Measurements from ENCODE around the gene SLC43A3.
"Not testable (repeated sequence)": the region's sequence is repeated elsewhere in the genome, so short reads cannot be mapped to it uniquely, and the experiment has no call there.

Gene SLC43A3

DNA sequence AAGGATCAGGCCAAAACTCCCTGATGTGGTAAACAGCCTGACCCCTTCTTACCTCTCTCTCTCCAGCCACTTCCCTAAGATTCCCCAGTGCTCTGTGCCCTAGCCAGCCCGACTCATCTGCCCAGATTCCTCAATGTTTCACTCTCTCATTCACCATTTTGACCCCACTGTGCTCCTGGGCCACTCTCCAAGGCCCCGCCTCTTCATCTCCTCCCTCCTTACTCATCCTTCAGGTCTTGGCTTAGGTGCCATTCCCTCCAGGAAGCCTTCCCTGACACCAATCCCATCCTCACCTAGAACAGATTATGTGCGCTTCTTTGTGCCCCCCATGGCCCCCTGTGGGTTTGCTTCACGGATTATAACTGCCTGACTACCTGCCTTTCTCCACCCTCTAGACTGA is 13.2 kb downstream of the SLC43A3 start:
- Histone ChIP-seq H3K27me3 (ENCODE audit: control insufficient read depth in 1 of 2, insufficient read depth in 2 of 2, low read length in 2 of 2) (no peaks in the 10 kb centered on the region), H3K27ac (ENCODE audit: low read depth, low read length) (no peak overlapping the region), H3K9me3 (ENCODE audit: low read length) (no peaks in the 10 kb centered on the region), H3K9ac (ENCODE audit: low read length) (no peak overlapping the region), H3K36me3 (ENCODE audit: insufficient read depth, low read length) (peaks cover 68% of the 10 kb centered on the region), H3K4me1 (ENCODE audit: insufficient read depth, low read length) (no peaks in the 10 kb centered on the region), H3K4me3 (ENCODE audit: low read depth in 1 of 2, low read length in 2 of 2) (no peak overlapping the region)

DNA sequence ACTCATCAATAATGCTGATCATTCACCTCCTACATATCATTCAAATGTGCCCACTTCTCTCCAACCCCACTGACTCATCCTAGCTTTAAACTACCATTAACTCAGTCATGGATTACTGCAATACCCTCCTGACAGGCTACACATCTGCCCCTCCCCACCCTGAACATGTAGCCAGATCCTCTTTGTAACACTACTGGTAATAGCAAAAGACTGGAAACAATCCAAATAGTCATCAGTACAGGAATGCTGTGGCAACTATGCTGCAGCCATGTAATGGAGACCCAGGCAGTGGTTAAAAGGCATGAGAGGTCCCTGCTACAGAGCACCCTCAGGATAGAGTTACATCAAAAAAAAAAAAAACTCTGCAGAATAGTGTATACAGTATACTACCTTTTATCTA is 16.6 kb downstream of the SLC43A3 start:
- no peak overlapping the region for H3K9ac ChIP-seq (ENCODE audit: low read length)
- no peak overlapping the region for H3K27ac ChIP-seq (ENCODE audit: low read depth, low read length)
- no peak overlapping the region for H3K4me3 ChIP-seq (ENCODE audit: low read depth in 1 of 2, low read length in 2 of 2)
- H3K27me3 ChIP-seq (ENCODE audit: control insufficient read depth in 1 of 2, insufficient read depth in 2 of 2, low read length in 2 of 2) = no peaks in the 10 kb centered on the region
- H3K4me1 ChIP-seq (ENCODE audit: insufficient read depth, low read length) = no peaks in the 10 kb centered on the region
- H3K9me3 ChIP-seq (ENCODE audit: low read length) = no peaks in the 10 kb centered on the region
- peaks cover 59% of the 10 kb centered on the region for H3K36me3 ChIP-seq (ENCODE audit: insufficient read depth, low read length)

DNA sequence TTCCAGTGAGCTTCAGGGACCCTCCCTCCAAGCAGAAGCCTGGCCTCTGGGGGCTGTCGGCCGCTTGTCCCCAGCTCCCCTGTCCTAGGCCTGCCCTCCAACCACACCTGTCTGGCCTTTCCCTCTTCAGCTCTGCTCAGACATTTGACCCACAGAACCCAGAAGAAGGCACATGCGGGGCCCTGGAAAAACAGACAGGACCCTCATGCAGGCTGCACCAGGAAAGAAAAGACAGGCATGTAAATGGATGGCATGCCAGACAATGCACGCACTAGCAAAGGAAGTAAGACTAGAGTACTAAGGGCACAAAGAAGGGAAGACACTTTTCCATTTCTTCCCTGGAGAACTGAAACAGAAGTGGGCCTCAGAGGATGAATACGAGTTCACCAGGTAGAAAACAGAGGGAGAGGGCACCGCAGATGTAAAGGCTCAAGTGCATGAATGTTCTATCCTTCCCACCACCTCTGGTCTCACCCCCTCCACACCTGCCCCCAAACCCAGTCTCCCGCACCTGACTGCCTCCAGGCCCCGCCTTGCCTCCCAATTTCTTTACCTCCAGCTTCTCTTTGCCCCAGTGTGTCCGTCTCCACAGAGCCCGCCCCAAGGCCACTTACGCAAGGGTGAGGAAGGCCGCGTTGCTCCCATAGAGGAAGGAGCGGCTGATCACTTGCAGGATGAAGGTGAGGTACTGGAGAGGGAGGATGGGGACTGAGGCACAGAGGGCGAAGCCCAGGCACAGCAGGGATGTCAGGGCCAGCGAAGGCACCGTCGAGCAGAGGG is 17.4 kb downstream of the SLC43A3 start:
- Histone ChIP-seq H3K4me3 (ENCODE audit: low read depth in 1 of 2, low read length in 2 of 2) (no peak overlapping the region), H3K9ac (ENCODE audit: low read length) (no peak overlapping the region), H3K36me3 (ENCODE audit: insufficient read depth, low read length) (peaks cover 51% of the 10 kb centered on the region), H3K27ac (ENCODE audit: low read depth, low read length) (no peak overlapping the region), H3K9me3 (ENCODE audit: low read length) (no peaks in the 10 kb centered on the region), H3K4me1 (ENCODE audit: insufficient read depth, low read length) (no peaks in the 10 kb centered on the region), H3K27me3 (ENCODE audit: control insufficient read depth in 1 of 2, insufficient read depth in 2 of 2, low read length in 2 of 2) (no peaks in the 10 kb centered on the region)

DNA sequence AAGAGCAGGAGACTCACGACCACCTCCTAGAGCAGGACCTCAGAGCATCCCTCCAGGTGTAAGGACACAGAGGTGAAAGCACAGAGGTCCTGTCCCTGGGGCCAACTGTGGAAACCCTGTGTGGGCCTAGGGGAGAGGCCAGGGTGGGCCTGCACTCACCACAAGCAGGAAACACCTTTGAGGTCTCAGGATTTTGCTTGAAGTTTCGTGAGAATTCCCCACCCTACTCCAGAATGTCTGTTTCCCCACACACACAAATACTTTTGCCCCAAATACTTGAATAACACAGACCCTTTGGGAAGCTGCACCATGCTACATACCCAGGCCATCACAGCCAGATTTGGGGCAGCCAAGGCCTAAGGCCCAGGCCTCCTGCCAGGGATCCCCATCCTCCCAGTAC is 18.1 kb downstream of the SLC43A3 start:
- Histone ChIP-seq H3K4me1 (ENCODE audit: insufficient read depth, low read length) (no peaks in the 10 kb centered on the region), H3K9me3 (ENCODE audit: low read length) (no peaks in the 10 kb centered on the region), H3K36me3 (ENCODE audit: insufficient read depth, low read length) (peaks cover 45% of the 10 kb centered on the region), H3K27me3 (ENCODE audit: control insufficient read depth in 1 of 2, insufficient read depth in 2 of 2, low read length in 2 of 2) (no peaks in the 10 kb centered on the region), H3K4me3 (ENCODE audit: low read depth in 1 of 2, low read length in 2 of 2) (no peak overlapping the region), H3K9ac (ENCODE audit: low read length) (no peak overlapping the region), H3K27ac (ENCODE audit: low read depth, low read length) (no peak overlapping the region)

DNA sequence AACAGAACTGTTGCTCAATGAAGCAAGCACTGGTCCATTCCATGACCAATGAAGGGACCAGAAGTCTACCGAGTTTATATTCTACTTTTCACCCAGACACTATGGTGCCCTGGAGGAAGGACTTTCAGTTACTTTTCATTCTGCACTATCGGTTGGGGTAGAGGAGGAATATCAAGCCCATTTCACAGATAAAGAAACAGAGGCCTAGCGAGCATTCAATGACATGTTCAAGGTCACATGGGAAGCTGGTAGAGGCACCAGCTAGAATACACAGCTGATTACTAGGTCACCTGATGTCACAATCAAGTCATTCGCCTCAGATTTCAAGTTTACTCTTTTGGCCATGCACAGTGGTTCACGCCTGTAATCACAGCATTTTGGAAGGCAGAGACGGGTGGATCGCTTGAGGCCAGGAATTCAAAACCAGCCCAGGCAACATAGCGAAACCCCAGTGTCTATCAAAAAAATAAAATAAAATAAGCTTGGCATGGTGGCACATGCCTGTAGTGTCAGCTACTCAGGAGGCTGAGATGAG is 18.9 kb downstream of the SLC43A3 start:
- no peaks in the 10 kb centered on the region for H3K4me1 ChIP-seq (ENCODE audit: insufficient read depth, low read length)
- peaks cover 37% of the 10 kb centered on the region for H3K36me3 ChIP-seq (ENCODE audit: insufficient read depth, low read length)
- H3K9ac ChIP-seq (ENCODE audit: low read length) = no peak overlapping the region
- no peaks in the 10 kb centered on the region for H3K9me3 ChIP-seq (ENCODE audit: low read length)
- H3K4me3 ChIP-seq (ENCODE audit: low read depth in 1 of 2, low read length in 2 of 2) = no peak overlapping the region
- no peaks in the 10 kb centered on the region for H3K27me3 ChIP-seq (ENCODE audit: control insufficient read depth in 1 of 2, insufficient read depth in 2 of 2, low read length in 2 of 2)
- no peak overlapping the region for H3K27ac ChIP-seq (ENCODE audit: low read depth, low read length)

DNA sequence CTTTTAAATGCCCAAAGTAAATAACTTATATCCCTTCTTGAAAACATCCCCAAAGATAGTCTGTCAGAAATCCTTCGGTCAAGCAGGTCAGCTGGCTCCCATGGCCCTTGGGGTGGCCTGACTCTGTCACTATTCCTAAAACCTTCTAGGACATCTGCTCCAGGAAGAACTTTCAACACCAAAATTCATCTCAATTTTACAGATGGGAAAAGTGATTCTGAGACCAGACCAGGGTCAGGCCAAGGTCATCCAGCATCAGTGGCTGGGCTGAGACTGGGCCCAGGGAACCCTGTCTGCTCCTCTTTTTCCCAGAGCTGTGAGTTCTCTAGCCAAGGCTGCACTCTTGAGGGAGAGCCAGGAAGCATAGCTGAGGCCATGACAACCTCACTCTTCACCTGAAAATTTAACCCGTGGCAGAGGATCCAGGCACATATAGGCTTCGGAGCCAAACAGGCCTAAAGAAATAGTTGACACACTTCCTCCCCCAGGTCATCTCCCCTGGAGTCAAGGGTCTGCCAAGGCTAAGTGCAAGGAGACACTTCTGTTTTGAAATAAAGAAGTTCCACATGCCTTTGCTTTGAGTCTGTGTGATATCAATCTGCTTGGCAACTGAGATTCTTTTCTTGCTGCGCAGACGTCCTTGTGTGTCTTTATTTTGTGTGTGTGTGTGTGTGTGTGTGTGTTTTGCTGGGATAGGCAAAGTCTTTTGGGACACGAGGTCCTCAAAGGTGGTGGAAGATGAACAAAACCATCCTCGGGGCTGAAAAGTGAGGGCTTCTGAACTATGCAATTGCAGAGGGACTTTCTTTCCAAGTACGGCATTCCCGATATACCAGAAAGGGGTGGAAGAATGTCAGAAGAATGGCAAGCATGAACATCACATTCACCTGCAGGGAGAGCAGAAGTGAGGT is 19.7 kb downstream of the SLC43A3 start:
- H3K4me1 ChIP-seq (ENCODE audit: insufficient read depth, low read length) = no peaks in the 10 kb centered on the region
- peaks cover 33% of the 10 kb centered on the region for H3K36me3 ChIP-seq (ENCODE audit: insufficient read depth, low read length)
- no peak overlapping the region for H3K27ac ChIP-seq (ENCODE audit: low read depth, low read length)

DNA sequence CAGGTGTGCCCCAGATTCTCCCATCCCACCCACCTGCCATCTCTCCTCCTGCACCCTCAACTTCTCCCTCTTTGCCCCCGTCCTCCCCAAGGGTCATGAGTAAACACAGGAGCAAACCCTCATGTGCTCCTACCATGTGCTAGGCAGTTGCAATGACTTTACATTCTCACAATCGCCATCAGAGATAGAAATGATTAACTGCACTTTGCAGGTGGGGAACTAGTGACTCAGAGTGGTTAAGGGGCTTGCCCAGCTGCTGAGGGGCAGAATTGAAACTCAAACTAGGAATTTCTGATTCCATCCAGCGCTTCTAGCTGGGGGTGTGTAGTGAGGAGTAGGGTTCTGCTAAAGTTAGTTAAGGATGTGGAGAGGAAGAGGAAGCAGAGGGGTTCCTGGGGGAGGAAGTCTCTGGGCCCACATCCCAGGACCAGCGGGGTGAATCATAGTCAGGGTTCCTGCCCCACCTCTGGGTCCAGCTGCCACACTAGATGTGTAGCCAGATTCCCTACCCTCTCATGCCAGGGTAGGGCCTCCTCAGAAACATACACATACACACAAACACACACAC is 20.5 kb downstream of the SLC43A3 start:
- H3K9ac ChIP-seq (ENCODE audit: low read length) = no peak overlapping the region
- no peaks in the 10 kb centered on the region for H3K4me1 ChIP-seq (ENCODE audit: insufficient read depth, low read length)
- H3K27ac ChIP-seq (ENCODE audit: low read depth, low read length) = no peak overlapping the region
- peaks cover 33% of the 10 kb centered on the region for H3K36me3 ChIP-seq (ENCODE audit: insufficient read depth, low read length)
- no peaks in the 10 kb centered on the region for H3K9me3 ChIP-seq (ENCODE audit: low read length)
- no peaks in the 10 kb centered on the region for H3K27me3 ChIP-seq (ENCODE audit: control insufficient read depth in 1 of 2, insufficient read depth in 2 of 2, low read length in 2 of 2)
- no peak overlapping the region for H3K4me3 ChIP-seq (ENCODE audit: low read depth in 1 of 2, low read length in 2 of 2)

More for the DNA sequence above, 19.7 kb downstream of the SLC43A3 start:
- Histone ChIP-seq H3K9me3 (ENCODE audit: low read length) (no peaks in the 10 kb centered on the region), H3K4me3 (ENCODE audit: low read depth in 1 of 2, low read length in 2 of 2) (no peak overlapping the region), H3K9ac (ENCODE audit: low read length) (no peak overlapping the region), H3K27me3 (ENCODE audit: control insufficient read depth in 1 of 2, insufficient read depth in 2 of 2, low read length in 2 of 2) (no peaks in the 10 kb centered on the region)

DNA sequence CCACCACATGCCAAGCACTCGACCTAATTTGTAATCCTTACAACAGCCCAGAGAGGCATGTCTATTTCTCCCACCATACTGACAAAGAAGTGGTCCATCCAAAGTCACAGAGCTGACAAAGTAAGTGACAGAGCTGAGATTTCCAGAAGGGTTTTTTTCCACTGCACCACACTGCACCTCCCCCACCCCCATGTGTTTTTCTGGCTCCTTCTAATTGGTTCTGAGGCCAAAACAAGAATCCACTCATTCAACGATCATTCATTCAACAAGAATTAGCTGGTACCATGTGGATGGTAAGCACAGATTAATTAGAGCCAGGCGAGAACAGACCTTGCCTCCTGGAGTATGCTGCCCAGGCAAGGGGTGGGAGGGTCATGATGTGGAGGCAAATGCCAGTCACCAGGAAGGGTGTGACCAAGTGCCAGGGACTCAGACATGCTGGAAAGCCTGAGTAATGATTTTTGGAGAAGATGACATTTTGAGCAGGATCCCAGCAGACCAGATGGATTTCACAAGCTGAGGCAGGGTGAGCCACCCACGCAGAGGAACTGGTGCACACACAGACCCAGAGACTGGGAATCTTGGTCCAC is 21.6 kb downstream of the SLC43A3 start:
- Histone ChIP-seq H3K27ac (ENCODE audit: low read depth, low read length) (no peak overlapping the region), H3K36me3 (ENCODE audit: insufficient read depth, low read length) (peaks cover 32% of the 10 kb centered on the region), H3K9me3 (ENCODE audit: low read length) (no peaks in the 10 kb centered on the region), H3K27me3 (ENCODE audit: control insufficient read depth in 1 of 2, insufficient read depth in 2 of 2, low read length in 2 of 2) (no peaks in the 10 kb centered on the region), H3K9ac (ENCODE audit: low read length) (no peak overlapping the region), H3K4me1 (ENCODE audit: insufficient read depth, low read length) (no peaks in the 10 kb centered on the region), H3K4me3 (ENCODE audit: low read depth in 1 of 2, low read length in 2 of 2) (no peak overlapping the region)

DNA sequence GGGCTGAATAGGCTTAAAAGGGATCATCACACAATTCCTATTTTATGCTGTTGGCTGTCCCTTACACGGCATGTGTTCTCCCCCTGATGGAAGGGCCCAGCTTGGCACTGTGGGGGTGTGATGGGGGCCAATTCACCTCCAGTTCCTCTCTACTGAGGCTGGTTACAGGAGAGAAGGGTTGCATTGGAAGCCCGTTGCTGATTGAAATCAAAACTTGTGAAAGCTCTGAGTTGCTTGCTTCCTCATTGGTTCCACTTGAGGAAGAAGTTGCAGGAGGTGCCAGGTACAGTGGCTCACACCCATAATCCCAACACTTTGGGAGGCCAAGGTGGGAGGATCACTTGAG is 23.1 kb downstream of the SLC43A3 start:
- H3K9ac ChIP-seq (ENCODE audit: low read length) = no peak overlapping the region
- H3K27me3 ChIP-seq (ENCODE audit: control insufficient read depth in 1 of 2, insufficient read depth in 2 of 2, low read length in 2 of 2) = no peaks in the 10 kb centered on the region
- no peaks in the 10 kb centered on the region for H3K9me3 ChIP-seq (ENCODE audit: low read length)
- no peaks in the 10 kb centered on the region for H3K4me1 ChIP-seq (ENCODE audit: insufficient read depth, low read length)
- H3K36me3 ChIP-seq (ENCODE audit: insufficient read depth, low read length) = peaks cover 16% of the 10 kb centered on the region
- H3K27ac ChIP-seq (ENCODE audit: low read depth, low read length) = no peak overlapping the region
- no peak overlapping the region for H3K4me3 ChIP-seq (ENCODE audit: low read depth in 1 of 2, low read length in 2 of 2)

DNA sequence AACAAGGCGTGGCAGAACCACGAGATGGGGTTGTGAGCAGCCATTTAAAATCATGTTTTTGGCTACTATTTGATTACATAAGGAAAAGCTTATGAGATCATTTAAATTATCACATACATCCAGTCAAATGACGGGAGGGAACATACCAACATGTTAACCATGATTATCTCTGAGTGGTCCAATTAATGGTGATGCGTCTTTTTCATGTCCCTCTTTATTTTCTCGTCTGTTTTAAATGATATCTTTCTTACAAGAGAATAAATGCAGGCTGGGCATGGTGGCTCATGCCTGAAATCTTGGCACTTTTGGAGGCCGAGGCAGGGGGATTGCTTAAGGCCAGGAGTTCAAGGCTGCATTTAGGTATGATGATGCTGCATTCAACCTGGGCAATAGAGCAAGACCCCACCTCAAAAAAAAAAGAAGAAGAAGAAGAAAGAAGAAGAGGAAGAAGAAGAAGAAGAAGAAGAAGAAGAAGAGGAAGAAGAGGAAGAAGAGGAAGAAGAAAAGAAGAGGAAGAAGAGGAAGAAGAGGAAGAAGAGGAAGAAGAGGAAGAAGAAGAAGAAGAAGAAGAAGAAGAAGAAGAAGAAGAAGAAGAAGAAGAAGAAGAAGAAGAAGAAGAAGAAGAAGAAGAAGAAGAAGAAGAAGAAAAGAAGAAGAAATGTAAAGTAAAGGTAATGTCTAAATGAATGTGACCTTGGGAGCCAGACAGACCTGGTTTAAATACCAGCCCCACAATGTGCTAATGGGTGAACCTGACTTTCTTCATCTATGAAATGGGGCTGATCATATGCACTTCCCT is 23.7 kb downstream of the SLC43A3 start:
- not testable (repeated sequence) for H3K4me1 ChIP-seq (ENCODE audit: insufficient read depth, low read length); H3K27ac ChIP-seq (ENCODE audit: low read depth, low read length); H3K4me3 ChIP-seq (ENCODE audit: low read depth in 1 of 2, low read length in 2 of 2); H3K9me3 ChIP-seq (ENCODE audit: low read length); H3K9ac ChIP-seq (ENCODE audit: low read length); H3K27me3 ChIP-seq (ENCODE audit: control insufficient read depth in 1 of 2, insufficient read depth in 2 of 2, low read length in 2 of 2)
- H3K36me3 ChIP-seq (ENCODE audit: insufficient read depth, low read length) = peaks cover 12% of the 10 kb centered on the region
